ENCODE measurements around the gene CHCHD4. TPM values are rescaled to one million over a fixed set of nuclear protein-coding genes. Genes with fewer than 3 reads are reported as not detected.

Gene CHCHD4
- total RNA-seq, 1 experiment from 2014 or later, result 15.3 TPM

GRCh38 chr3:14152233-14152962 is 27.7 kb upstream of the CHCHD4 start:
- H3K4me3 ChIP-seq (ENCODE audit: low read depth, low read length), result no peak overlapping the region
- DNase-seq, result peak in 1 of 2 experiments; percentile 56
- intact Hi-C loops (cut with micrococcal nuclease; ENCODE audit: unreplicated experiment), result no loop called here
- Mint-ChIP-seq H3K9me3 (ENCODE audit: unreplicated experiment) (no peaks in the 10 kb centered on the region), H3K4me1 (ENCODE audit: low read depth, unreplicated experiment) (no peaks in the 10 kb centered on the region), H3K27me3 (ENCODE audit: insufficient read depth, unreplicated experiment) (no peaks in the 10 kb centered on the region), H3K4me3 (ENCODE audit: unreplicated experiment) (no peak overlapping the region), H3K27ac (ENCODE audit: unreplicated experiment) (no peak overlapping the region), H3K36me3 (ENCODE audit: insufficient read depth, unreplicated experiment) (peaks cover 58% of the 10 kb centered on the region)
- BruUV-seq (replicated peaks), result no TSS peak
- ChIA-PET CTCF (interaction anchor here (0.6 to 1.0 kb wide), 7 partner anchors 27 to 256 kb away, joined by 3 to 7 read pairs (median 5); partner anchors contain the start of genes CHCHD4, LSM3, SLC6A6 and TMEM43), POLR2A (interaction anchor here (0.5 to 0.9 kb wide), 2 partner anchors 26 to 732 kb away, joined by 3 to 4 read pairs; partner anchors contain the start of genes LSM3, NUP210 and XPC)
- TF ChIP-seq, protein P1, sequence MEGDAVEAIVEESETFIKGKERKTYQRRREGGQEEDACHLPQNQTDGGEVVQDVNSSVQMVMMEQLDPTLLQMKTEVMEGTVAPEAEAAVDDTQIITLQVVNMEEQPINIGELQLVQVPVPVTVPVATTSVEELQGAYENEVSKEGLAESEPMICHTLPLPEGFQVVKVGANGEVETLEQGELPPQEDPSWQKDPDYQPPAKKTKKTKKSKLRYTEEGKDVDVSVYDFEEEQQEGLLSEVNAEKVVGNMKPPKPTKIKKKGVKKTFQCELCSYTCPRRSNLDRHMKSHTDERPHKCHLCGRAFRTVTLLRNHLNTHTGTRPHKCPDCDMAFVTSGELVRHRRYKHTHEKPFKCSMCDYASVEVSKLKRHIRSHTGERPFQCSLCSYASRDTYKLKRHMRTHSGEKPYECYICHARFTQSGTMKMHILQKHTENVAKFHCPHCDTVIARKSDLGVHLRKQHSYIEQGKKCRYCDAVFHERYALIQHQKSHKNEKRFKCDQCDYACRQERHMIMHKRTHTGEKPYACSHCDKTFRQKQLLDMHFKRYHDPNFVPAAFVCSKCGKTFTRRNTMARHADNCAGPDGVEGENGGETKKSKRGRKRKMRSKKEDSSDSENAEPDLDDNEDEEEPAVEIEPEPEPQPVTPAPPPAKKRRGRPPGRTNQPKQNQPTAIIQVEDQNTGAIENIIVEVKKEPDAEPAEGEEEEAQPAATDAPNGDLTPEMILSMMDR (IDR thresholded peaks at IDR 0.05; ENCODE audit: insufficient read depth in 1 of 2, low read depth in 1 of 2, low read length in 1 of 2, severe bottlenecking in 1 of 2, unreplicated experiment in 1 of 2), result peak; percentile 38 to 55
- no peaks in the 10 kb centered on the region for H3K27me3 ChIP-seq (replicated peaks; ENCODE audit: control insufficient read depth, insufficient read depth, low read length)
- H3K36me3 ChIP-seq (ENCODE audit: control insufficient read depth, insufficient read depth, low read length), result peaks cover 2% of the 10 kb centered on the region; the same call in 1 of the 2 replicates
- H3K9me3 ChIP-seq, result no peaks in the 10 kb centered on the region
- H3K4me1 ChIP-seq, result no peaks in the 10 kb centered on the region

DNA sequence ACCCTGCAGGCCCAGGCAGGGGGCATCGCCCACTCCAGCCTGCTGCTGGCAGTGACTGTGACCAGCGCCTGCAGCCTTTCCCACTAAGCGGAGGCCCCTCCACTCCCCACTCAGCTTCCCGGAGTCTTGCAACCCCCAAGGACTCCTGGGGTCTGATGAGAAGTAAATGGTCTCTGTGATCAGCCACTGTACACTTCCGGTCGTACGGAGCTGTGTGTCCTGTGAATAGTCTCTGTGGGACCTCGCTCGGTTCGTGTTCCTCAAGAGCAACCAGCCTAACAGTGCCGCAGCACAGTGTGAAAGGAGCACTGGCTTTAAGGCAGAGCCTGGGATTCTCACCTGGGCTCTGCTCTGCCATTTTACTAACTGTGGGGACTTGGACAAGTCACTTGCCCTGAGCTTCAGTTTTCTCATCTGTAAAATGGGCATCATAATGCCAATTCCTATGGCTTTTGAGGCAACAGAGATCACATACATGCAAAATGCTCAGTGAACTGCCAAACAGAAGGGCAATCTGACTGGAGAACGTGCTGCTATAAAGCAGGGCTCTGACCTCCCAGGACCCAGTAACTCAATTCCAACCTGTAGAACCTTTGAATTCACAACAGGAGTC is 26.9 kb upstream of the CHCHD4 start:
- Mint-ChIP-seq H3K4me3 (ENCODE audit: unreplicated experiment) (no peak overlapping the region), H3K27ac (ENCODE audit: unreplicated experiment) (no peak overlapping the region), H3K36me3 (ENCODE audit: insufficient read depth, unreplicated experiment) (peaks cover 58% of the 10 kb centered on the region), H3K4me1 (ENCODE audit: low read depth, unreplicated experiment) (no peaks in the 10 kb centered on the region), H3K27me3 (ENCODE audit: insufficient read depth, unreplicated experiment) (no peaks in the 10 kb centered on the region), H3K9me3 (ENCODE audit: unreplicated experiment) (no peaks in the 10 kb centered on the region)
- ChIA-PET POLR2A (interaction anchor here (0.9 kb wide), 1 partner anchor 27 kb away, joined by 3 read pairs; the partner anchor contains the start of genes LSM3 and XPC), CTCF (no interaction called here)
- TF ChIP-seq, protein P1 (IDR thresholded peaks at IDR 0.05; ENCODE audit: insufficient read depth in 1 of 2, low read depth in 1 of 2, low read length in 1 of 2, severe bottlenecking in 1 of 2, unreplicated experiment in 1 of 2), result no peak
- no peaks in the 10 kb centered on the region for H3K9me3 ChIP-seq
- H3K27me3 ChIP-seq (replicated peaks; ENCODE audit: control insufficient read depth, insufficient read depth, low read length), result no peaks in the 10 kb centered on the region
- no TSS peak for BruUV-seq (replicated peaks)
- DNase-seq, result no peak
- intact Hi-C loops (cut with micrococcal nuclease; ENCODE audit: unreplicated experiment), result no loop called here
- H3K4me3 ChIP-seq (ENCODE audit: low read depth, low read length), result no peak overlapping the region
- H3K4me1 ChIP-seq, result no peaks in the 10 kb centered on the region
- H3K36me3 ChIP-seq (ENCODE audit: control insufficient read depth, insufficient read depth, low read length), result peaks cover 2% of the 10 kb centered on the region

- no peak overlapping the region for H3K4me3 Mint-ChIP-seq (ENCODE audit: unreplicated experiment)
- H3K27ac Mint-ChIP-seq (ENCODE audit: unreplicated experiment), result no peak overlapping the region
- Histone ChIP-seq H3K36me3 (ENCODE audit: control insufficient read depth, insufficient read depth, low read length) (peaks cover 2% of the 10 kb centered on the region), H3K4me3 (ENCODE audit: low read depth, low read length) (no peak overlapping the region), H3K27me3 (replicated peaks; ENCODE audit: control insufficient read depth, insufficient read depth, low read length) (no peaks in the 10 kb centered on the region), H3K4me1 (no peaks in the 10 kb centered on the region; the same call in 1 of the 2 replicates), H3K9me3 (no peaks in the 10 kb centered on the region)
- ChIA-PET CTCF (interaction anchor here (0.6 kb wide), 1 partner anchor 275 kb away, joined by 3 read pairs; no protein-coding TSS in a partner anchor), POLR2A (interaction anchor here (1.5 kb wide), 1 partner anchor 28 kb away, joined by 6 read pairs; the partner anchor contains the start of genes LSM3 and XPC)
- no peaks in the 10 kb centered on the region for H3K4me1 Mint-ChIP-seq (ENCODE audit: low read depth, unreplicated experiment)
- H3K27me3 Mint-ChIP-seq (ENCODE audit: insufficient read depth, unreplicated experiment), result no peaks in the 10 kb centered on the region
- intact Hi-C loops (cut with micrococcal nuclease; ENCODE audit: unreplicated experiment), result no loop called here
- H3K9me3 Mint-ChIP-seq (ENCODE audit: unreplicated experiment), result no peaks in the 10 kb centered on the region
- H3K36me3 Mint-ChIP-seq (ENCODE audit: insufficient read depth, unreplicated experiment), result peaks cover 57% of the 10 kb centered on the region
- no TSS peak for BruUV-seq (replicated peaks)
- no peak for DNase-seq
- TF ChIP-seq, protein P1 (IDR thresholded peaks at IDR 0.05; ENCODE audit: insufficient read depth in 1 of 2, low read depth in 1 of 2, low read length in 1 of 2, severe bottlenecking in 1 of 2, unreplicated experiment in 1 of 2), result no peak
These were observed 26.0 kb upstream of the CHCHD4 start for GRCh38 chr3:14150491-14151230.

Measured in Caco-2 (cell line).